Heart right ventricle (tissue), 16 donors: ENCODE data around the gene COPS8. TPM values are rescaled to one million over a fixed set of nuclear protein-coding genes. Genes with fewer than 3 reads are reported as not detected.

Experiments used
- ATAC-seq, 8 donors: fragments of 200-7000 bp; cut with Tn5 transposase; one replicate each; pipeline ENCODE4 v1.9.1; 2020; ENCODE audit warnings: mild to moderate bottlenecking in 8 of 8, moderate library complexity in 8 of 8, moderate number of reproducible peaks in 1 of 8
- DNase-seq, 2 donors: peaks; one replicate each; pipeline ENCODE4 v3.0.0-alpha.2; 2020
- H3K27ac ChIP-seq, 10 donors: fragments of 200-600 bp; sonication (generic) in 2 of 10; one replicate each; pipeline versions ENCODE4 v1.5.0 to v1.8.0; 2020 to 2022; ENCODE audit warnings: mild to moderate bottlenecking in 3 of 10
- H3K27me3 ChIP-seq, 7 donors: fragments of 200-600 bp; one replicate each; pipeline ENCODE4 v1.8.0; 2021 to 2022; ENCODE audit warnings: mild to moderate bottlenecking in 2 of 7
- H3K36me3 ChIP-seq, 9 donors: fragments of 200-600 bp; sonication (generic) in 1 of 9; one replicate each; pipeline versions ENCODE4 v1.5.0 to v1.8.0; 2020 to 2022; ENCODE audit warnings: mild to moderate bottlenecking in 2 of 9
- H3K4me1 ChIP-seq, 9 donors: fragments of 200-600 bp; sonication (generic) in 1 of 9; one replicate each; pipeline versions ENCODE4 v1.5.0 to v1.8.0; 2020 to 2022; ENCODE audit warnings: mild to moderate bottlenecking in 4 of 9
- H3K4me3 ChIP-seq, 10 donors: fragments of 200-600 bp; sonication (generic) in 2 of 10; one replicate each; pipeline versions ENCODE4 v1.5.0 to v1.8.0; 2020 to 2022; ENCODE audit warnings: mild to moderate bottlenecking in 7 of 10, moderate library complexity in 2 of 10
- H3K9me3 ChIP-seq, 11 donors: fragments of 200-600 bp in 10 of 11; sonication (generic) in 2 of 11; one replicate each; pipeline versions ENCODE4 v1.5.0 to v1.8.0; 2013 to 2022; ENCODE audit warnings: mild to moderate bottlenecking in 2 of 11, control low read depth in 1 of 11, moderate library complexity in 1 of 11
- WGBS, 2 donors: extraction: QIAGEN DNeasy Blood & Tissue Kit; methylation state at CpG; one replicate each; pipeline ENCODE4 v1.1.7; 2013; ENCODE audit warnings: inconsistent platforms in 1 of 2; 5-methylcytosine and 5-hydroxymethylcytosine counted together
- intact Hi-C, 10 donors: fragments of 100-400 bp; cut with DNase I; formaldehyde crosslinking; loops; one replicate each; pipeline versions ENCODE4 v1.11.1 to v1.14.2; 2022
- polyA plus RNA-seq, 2 donors: library from polyadenylated mRNA; stranded (reverse); fragments of 200-250 nt; gene quantifications; one replicate each; pipeline ENCODE4 v1.2.3, GENCODE V29; 2013
- total RNA-seq, 10 donors: library from RNA; stranded (reverse); fragmentation: NEBNext Ultra II Directional in 3 of 10; extraction: Animal tissue kit (Norgen Biotek cat#: 25700) in 3 of 10; gene quantifications; one replicate each; pipeline versions ENCODE4 v1.2.1 to v1.2.4, GENCODE V29; 2021 to 2023
- TF ChIP-seq, protein P1 (sequence below), 9 donors: fragments of 200-600 bp; sonication (generic) in 2 of 9; IDR thresholded peaks; one replicate each; pipeline versions ENCODE4 v1.5.0 to v1.8.0; 2021 to 2022; ENCODE audit warnings: antibody characterized with exemption in 9 of 9, mild to moderate bottlenecking in 5 of 9, moderate library complexity in 1 of 9
- donor health status: Arrhythmogenic right ventricular cardiomyopathy.
- donor health status: ischemic (EF 13 %, LVEDD 7.1; RV severe dilation, severe dysfunction).
- donor health status: healthy with polysubstance abuse.
- donor health status: DM: no; HTN: yes; CAD: no.
- donor health status: DM: no; HTN: no; CAD: no.
- donor health status: ischemic (EF 25% LVEDD 6.9; RV normal size, moderate dysfunction).
- donor health status: ischemic (EF 25% LVEDD 5.7; RV mildly dilated, moderate dysfunction).
- donor health status: healthy.
- donor health status: DM: yes; HTN: yes; CAD: no.
- donor health status: Ischemic cardiomyopathy.
- donor health status: ischemic (EF 35%, LVEDD 5.7; RV mildly dilated, moderate dysfunction).
- donor health status: nonischemic (EF 11% LVEDD 7.7; RV severe dilation, severe dysfunction).
- donor health status: DM: yes; HTN: yes; CAD: no.
- donor health status: PGD.
- donor health status: ischemic (EF 29% LVEDD 5.4; RV normal size, mild dysfunction).
- donor health status: nonischemic (EF 23%, LVEDD 6.1; RV moderate dilation, normal function).

Gene COPS8
- total and polyA plus RNA-seq, 12 donors = 22.0 to 143 (median 92.2) TPM

DNA sequence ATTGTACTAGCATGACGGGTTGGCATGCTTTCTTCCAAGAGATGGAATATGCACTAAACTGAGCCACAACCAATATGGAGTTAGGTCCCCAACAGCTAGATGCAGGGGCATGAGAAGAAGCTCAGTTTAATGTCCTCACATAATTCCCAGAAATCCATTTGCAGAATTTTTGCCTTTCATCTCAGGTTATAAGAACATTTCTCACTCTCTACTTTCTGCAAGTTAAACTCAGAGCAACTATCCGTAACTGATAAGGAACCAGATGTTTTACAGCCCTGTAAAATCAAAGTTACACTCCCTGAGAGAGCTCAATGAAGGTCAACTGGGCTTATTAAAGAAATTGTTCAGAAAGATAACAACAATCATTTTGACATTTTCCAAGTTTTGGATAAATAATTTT is 30.7 kb downstream of the COPS8 start:
- Histone ChIP-seq H3K36me3 (no peaks in the 10 kb centered on the region), H3K4me1 (peaks cover 0 to 14% (median 0%) of the 10 kb centered on the region in 9 donors), H3K4me3 (no peak overlapping the region), H3K27ac (no peak overlapping the region), H3K9me3 (no peaks in the 10 kb centered on the region), H3K27me3 (no peaks in the 10 kb centered on the region)
- WGBS, 2 donors = 83 to 89% methylated on average over 2 of the region's 2 CpGs
- DNase-seq (no peak), ATAC-seq (no peak)
- TF ChIP-seq, protein P1, sequence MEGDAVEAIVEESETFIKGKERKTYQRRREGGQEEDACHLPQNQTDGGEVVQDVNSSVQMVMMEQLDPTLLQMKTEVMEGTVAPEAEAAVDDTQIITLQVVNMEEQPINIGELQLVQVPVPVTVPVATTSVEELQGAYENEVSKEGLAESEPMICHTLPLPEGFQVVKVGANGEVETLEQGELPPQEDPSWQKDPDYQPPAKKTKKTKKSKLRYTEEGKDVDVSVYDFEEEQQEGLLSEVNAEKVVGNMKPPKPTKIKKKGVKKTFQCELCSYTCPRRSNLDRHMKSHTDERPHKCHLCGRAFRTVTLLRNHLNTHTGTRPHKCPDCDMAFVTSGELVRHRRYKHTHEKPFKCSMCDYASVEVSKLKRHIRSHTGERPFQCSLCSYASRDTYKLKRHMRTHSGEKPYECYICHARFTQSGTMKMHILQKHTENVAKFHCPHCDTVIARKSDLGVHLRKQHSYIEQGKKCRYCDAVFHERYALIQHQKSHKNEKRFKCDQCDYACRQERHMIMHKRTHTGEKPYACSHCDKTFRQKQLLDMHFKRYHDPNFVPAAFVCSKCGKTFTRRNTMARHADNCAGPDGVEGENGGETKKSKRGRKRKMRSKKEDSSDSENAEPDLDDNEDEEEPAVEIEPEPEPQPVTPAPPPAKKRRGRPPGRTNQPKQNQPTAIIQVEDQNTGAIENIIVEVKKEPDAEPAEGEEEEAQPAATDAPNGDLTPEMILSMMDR (IDR thresholded peaks at IDR 0.05) = no peak
- intact Hi-C loops = loop anchor here in 1 of 10 donors (5.0 kb wide), 1 partner anchor 356 kb away; no protein-coding TSS in a partner anchor

GRCh38 chr2:237118025-237118424 is 32.3 kb downstream of the COPS8 start:
- Histone ChIP-seq H3K27me3 (no peaks in the 10 kb centered on the region), H3K4me3 (no peak overlapping the region), H3K27ac (peak overlapping the region in 1 of 10 donors; percentile 3), H3K36me3 (no peaks in the 10 kb centered on the region), H3K9me3 (peaks cover 0 to 4% (median 0%) of the 10 kb centered on the region in 11 donors), H3K4me1 (peaks cover 0 to 14% (median 0%) of the 10 kb centered on the region in 9 donors)
- WGBS, 2 donors = 71 to 78% methylated on average over 1 of the region's 1 CpG
- TF ChIP-seq, protein P1 (IDR thresholded peaks at IDR 0.05) = no peak
- no peak for DNase-seq
- intact Hi-C loops = loop anchor here in 1 of 10 donors (5.0 kb wide), 1 partner anchor 354 kb away; no protein-coding TSS in a partner anchor
- peak in 2 of 8 donors; percentile 13 to 31 for ATAC-seq

GRCh38 chr2:237118561-237119155 is 33.0 kb downstream of the COPS8 start:
- intact Hi-C loops = loop anchor here in 1 of 10 donors (5.0 kb wide), 1 partner anchor 354 kb away; no protein-coding TSS in a partner anchor
- H3K27ac ChIP-seq = no peak overlapping the region
- H3K4me1 ChIP-seq = peaks cover 0 to 14% (median 0%) of the 10 kb centered on the region in 9 donors
- H3K36me3 ChIP-seq = no peaks in the 10 kb centered on the region
- ATAC-seq (peak in 2 of 8 donors; percentile 23 to 28), DNase-seq (no peak)
- no peaks in the 10 kb centered on the region for H3K27me3 ChIP-seq
- no peak overlapping the region for H3K4me3 ChIP-seq
- TF ChIP-seq, protein P1 (IDR thresholded peaks at IDR 0.05) = no peak
- peaks cover 0 to 4% (median 0%) of the 10 kb centered on the region in 11 donors for H3K9me3 ChIP-seq
- 57 to 61% methylated on average over 6 of the region's 6 CpGs for WGBS, 2 donors

DNA sequence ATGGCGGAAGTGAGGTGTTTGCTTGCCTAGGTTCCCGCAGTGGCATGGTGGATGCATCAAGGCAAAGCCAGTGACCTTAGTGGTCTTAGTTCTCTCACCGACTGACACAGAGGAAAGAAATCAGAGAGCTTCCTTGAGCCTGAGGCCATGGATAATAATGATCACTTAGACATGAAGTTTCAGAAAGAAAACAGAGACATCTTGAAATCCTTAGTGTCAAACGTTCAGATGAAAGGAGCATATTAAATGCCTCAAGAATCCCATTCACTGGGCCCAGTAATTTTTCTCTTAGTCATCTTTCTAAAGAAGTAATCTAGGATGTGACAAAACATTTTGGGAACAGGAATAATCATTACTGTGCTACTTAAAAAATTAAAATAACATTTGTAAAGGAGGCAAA is 35.2 kb downstream of the COPS8 start:
- Histone ChIP-seq H3K4me1 (peaks cover 0 to 14% (median 0%) of the 10 kb centered on the region in 9 donors), H3K9me3 (peaks cover 0 to 4% (median 0%) of the 10 kb centered on the region in 11 donors), H3K36me3 (no peaks in the 10 kb centered on the region), H3K4me3 (no peak overlapping the region), H3K27me3 (no peaks in the 10 kb centered on the region), H3K27ac (no peak overlapping the region)
- ATAC-seq = no peak
- WGBS, 2 donors = 85 to 89% methylated on average over 4 of the region's 4 CpGs
- no peak for DNase-seq
- TF ChIP-seq, protein P1 (IDR thresholded peaks at IDR 0.05) = no peak
- intact Hi-C loops = loop anchor here (5.0 to 10.0 kb wide), 7 partner anchors 284 to 454 kb away; partner anchors contain the start of genes COL6A3 (in 2 of the 10) and PRLH (in 1 of the 10)
